HL-60 (cell line): ENCODE measurements around the gene RSBN1L.

Source experiments
- CTCF ChIP-seq: IDR thresholded peaks from one replicate; pipeline ENCODE4 v1.5.1; 2011; ENCODE audit warnings: low read length, control low read depth, inconsistent platforms; ENCODE audit not compliant: insufficient read depth
- POLR2AphosphoS5 ChIP-seq: IDR thresholded peaks from 2 replicates; pipeline ENCODE4 v1.6.1; 2012; ENCODE audit warnings: low read depth
- REST ChIP-seq: IDR thresholded peaks from 2 replicates; pipeline ENCODE4 v1.6.1; 2012; ENCODE audit warnings: low read depth; ENCODE audit not compliant: insufficient replicate concordance
- SPI1 ChIP-seq: IDR thresholded peaks from 2 replicates; pipeline ENCODE4 v1.6.1; 2012; ENCODE audit warnings: low read depth, mild to moderate bottlenecking, borderline replicate concordance

- TF ChIP-seq CTCF (no peak), POLR2AphosphoS5 (peak; percentile 92), REST (no peak), SPI1 (no peak)
Measured at GRCh38 chr7:77752016-77752415, 55.8 kb downstream of the RSBN1L start.
